Peyer's patch (tissue), 4 donors: Measurements from ENCODE around the gene TIAM2.

ENCODE experiments used
- POLR2A ChIP-seq, 2 donors: fragments of 450-650 bp; IDR thresholded peaks; one replicate each; pipeline ENCODE4 v1.5.1; 2017; ENCODE audit warnings: antibody characterized with exemption in 2 of 2, mild to moderate bottlenecking in 2 of 2, moderate library complexity in 2 of 2
- TF ChIP-seq, protein P1 (sequence below), 6 experiments: fragments of 450-650 bp in 4 of 6; fragments of 200-600 bp in 2 of 6; sonication (generic) in 1 of 6; IDR thresholded peaks; one replicate each; pipeline ENCODE4 v1.5.1; 2017 to 2019; ENCODE audit warnings: antibody characterized with exemption in 6 of 6, mild to moderate bottlenecking in 3 of 6, moderate library complexity in 1 of 6

DNA sequence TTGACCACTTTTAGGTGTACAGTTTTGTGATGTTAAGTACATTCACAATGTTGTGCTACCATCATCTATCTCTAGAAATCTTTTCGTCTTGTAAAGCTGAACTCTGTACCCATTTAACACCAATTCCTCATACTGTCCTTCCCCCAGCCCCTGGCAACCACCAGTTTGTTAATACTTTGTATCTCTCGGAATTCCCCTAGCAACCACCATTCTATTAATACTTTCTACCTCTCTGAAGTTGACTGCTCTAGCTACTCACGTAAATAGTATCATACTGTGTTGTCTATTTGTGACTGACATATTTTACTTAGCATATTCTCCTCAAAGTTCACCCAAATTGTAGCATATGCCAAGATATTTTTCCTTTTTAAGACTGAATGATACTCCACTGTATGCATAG, 186.4 kb downstream of the TIAM2 start:
- TF ChIP-seq, protein P1, sequence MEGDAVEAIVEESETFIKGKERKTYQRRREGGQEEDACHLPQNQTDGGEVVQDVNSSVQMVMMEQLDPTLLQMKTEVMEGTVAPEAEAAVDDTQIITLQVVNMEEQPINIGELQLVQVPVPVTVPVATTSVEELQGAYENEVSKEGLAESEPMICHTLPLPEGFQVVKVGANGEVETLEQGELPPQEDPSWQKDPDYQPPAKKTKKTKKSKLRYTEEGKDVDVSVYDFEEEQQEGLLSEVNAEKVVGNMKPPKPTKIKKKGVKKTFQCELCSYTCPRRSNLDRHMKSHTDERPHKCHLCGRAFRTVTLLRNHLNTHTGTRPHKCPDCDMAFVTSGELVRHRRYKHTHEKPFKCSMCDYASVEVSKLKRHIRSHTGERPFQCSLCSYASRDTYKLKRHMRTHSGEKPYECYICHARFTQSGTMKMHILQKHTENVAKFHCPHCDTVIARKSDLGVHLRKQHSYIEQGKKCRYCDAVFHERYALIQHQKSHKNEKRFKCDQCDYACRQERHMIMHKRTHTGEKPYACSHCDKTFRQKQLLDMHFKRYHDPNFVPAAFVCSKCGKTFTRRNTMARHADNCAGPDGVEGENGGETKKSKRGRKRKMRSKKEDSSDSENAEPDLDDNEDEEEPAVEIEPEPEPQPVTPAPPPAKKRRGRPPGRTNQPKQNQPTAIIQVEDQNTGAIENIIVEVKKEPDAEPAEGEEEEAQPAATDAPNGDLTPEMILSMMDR (IDR thresholded peaks at IDR 0.05) = no peak
- no peak for TF ChIP-seq POLR2A (IDR thresholded peaks at IDR 0.05)
